Tibial nerve (tissue), 4 donors: ENCODE data around the gene VWA8. TPM values are rescaled to one million over a fixed set of nuclear protein-coding genes. Genes with fewer than 3 reads are reported as not detected.
"Not testable (repeated sequence)": the region's sequence is repeated elsewhere in the genome, so short reads cannot be mapped to it uniquely, and the experiment has no call there.

ENCODE experiments used
- DNase-seq, 2 donors: peaks; one replicate each; pipeline ENCODE4 v3.0.0-alpha.2; 2019; ENCODE audit warnings: low spot score in 2 of 2
- H3K27ac ChIP-seq, 4 donors: fragments of 200-600 bp; sonication (generic) in 3 of 4; one replicate each; pipeline ENCODE4 v1.5.1; 2017 to 2019; ENCODE audit warnings: mild to moderate bottlenecking in 1 of 4
- H3K27me3 ChIP-seq, 2 donors: fragments of 200-600 bp; sonication (generic) in 1 of 2; one replicate each; pipeline versions ENCODE4 v1.5.1 to v1.6.0; 2017 to 2019
- H3K36me3 ChIP-seq, 3 donors: fragments of 200-600 bp; sonication (generic); one replicate each; pipeline ENCODE4 v1.5.1; 2018 to 2019
- H3K4me1 ChIP-seq, 4 donors: fragments of 200-600 bp; sonication (generic) in 3 of 4; one replicate each; pipeline ENCODE4 v1.5.1; 2017 to 2019
- H3K4me3 ChIP-seq, 4 donors: fragments of 200-600 bp; sonication (generic) in 3 of 4; one replicate each; pipeline ENCODE4 v1.5.1; 2017 to 2019; ENCODE audit warnings: mild to moderate bottlenecking in 1 of 4, moderate library complexity in 1 of 4
- H3K9me3 ChIP-seq, 4 donors: fragments of 200-600 bp; sonication (generic) in 3 of 4; one replicate each; pipeline ENCODE4 v1.5.1; 2017 to 2019
- EP300 ChIP-seq, 2 donors: sonication (generic); formaldehyde crosslinking; IDR thresholded peaks; one replicate each; pipeline ENCODE4 v1.6.1; 2017; ENCODE audit warnings: antibody characterized with exemption in 2 of 2, mild to moderate bottlenecking in 1 of 2
- POLR2A ChIP-seq, 2 donors: fragments of 450-650 bp; IDR thresholded peaks; one replicate each; pipeline ENCODE4 v1.6.1; 2017; ENCODE audit warnings: antibody characterized with exemption in 2 of 2, mild to moderate bottlenecking in 2 of 2, moderate library complexity in 2 of 2
- WGBS, 2 donors: methylation state at CpG; one replicate each; pipeline ENCODE4 v1.1.5; 2018; 5-methylcytosine and 5-hydroxymethylcytosine counted together
- total RNA-seq, 4 donors: library from RNA; depleted of rRNA; stranded (reverse); fragments of >200 nt; gene quantifications; one replicate each; pipeline ENCODE4 v1.1.0, GENCODE V29; 2016
- TF ChIP-seq, protein P1 (sequence below), 5 experiments: fragments of 200-600 bp in 3 of 5; fragments of 450-650 bp in 2 of 5; sonication (generic) in 3 of 5; IDR thresholded peaks; one replicate each; pipeline ENCODE4 v1.5.1; 2016 to 2019; ENCODE audit warnings: antibody characterized with exemption in 5 of 5, mild to moderate bottlenecking in 3 of 5, moderate library complexity in 2 of 5

VWA8 gene
- total RNA-seq, 4 donors from 2014 or later = 20.8 to 36.9 (median 22.4) TPM

DNA sequence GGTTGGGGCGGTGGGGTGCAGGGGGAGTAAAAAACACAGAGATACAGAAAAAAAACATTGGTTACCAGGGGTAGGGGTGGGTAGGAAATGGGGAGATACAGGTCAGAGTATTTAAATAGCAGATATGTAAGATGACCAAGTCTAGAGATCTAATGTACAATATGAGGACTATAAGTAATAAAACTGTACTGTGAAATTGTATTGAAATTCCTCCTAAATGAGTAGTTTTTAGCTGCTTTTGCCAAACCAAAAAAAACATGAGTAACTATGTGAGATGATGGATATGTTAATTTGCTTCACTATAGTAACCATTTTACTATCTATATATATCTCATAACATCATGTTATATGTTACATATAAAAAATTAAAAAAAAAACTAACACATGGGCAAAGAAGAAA, 29.6 kb downstream of the VWA8 start:
- no peak for DNase-seq
- Histone ChIP-seq H3K4me3 (no peak overlapping the region), H3K4me1 (peaks cover 0 to 12% (median 0%) of the 10 kb centered on the region in 4 donors), H3K27ac (no peak overlapping the region), H3K9me3 (peaks cover 0 to 14% (median 0%) of the 10 kb centered on the region in 4 donors), H3K36me3 (peaks cover 0 to 7% (median 0%) of the 10 kb centered on the region in 3 donors), H3K27me3 (no peaks in the 10 kb centered on the region)
- TF ChIP-seq POLR2A (IDR thresholded peaks at IDR 0.05) (no peak), EP300 (IDR thresholded peaks at IDR 0.05) (no peak)
- TF ChIP-seq, protein P1, sequence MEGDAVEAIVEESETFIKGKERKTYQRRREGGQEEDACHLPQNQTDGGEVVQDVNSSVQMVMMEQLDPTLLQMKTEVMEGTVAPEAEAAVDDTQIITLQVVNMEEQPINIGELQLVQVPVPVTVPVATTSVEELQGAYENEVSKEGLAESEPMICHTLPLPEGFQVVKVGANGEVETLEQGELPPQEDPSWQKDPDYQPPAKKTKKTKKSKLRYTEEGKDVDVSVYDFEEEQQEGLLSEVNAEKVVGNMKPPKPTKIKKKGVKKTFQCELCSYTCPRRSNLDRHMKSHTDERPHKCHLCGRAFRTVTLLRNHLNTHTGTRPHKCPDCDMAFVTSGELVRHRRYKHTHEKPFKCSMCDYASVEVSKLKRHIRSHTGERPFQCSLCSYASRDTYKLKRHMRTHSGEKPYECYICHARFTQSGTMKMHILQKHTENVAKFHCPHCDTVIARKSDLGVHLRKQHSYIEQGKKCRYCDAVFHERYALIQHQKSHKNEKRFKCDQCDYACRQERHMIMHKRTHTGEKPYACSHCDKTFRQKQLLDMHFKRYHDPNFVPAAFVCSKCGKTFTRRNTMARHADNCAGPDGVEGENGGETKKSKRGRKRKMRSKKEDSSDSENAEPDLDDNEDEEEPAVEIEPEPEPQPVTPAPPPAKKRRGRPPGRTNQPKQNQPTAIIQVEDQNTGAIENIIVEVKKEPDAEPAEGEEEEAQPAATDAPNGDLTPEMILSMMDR (IDR thresholded peaks at IDR 0.05) = no peak
- 90 to 100% methylated on average over 1 of the region's 1 CpG for WGBS, 2 donors

DNA sequence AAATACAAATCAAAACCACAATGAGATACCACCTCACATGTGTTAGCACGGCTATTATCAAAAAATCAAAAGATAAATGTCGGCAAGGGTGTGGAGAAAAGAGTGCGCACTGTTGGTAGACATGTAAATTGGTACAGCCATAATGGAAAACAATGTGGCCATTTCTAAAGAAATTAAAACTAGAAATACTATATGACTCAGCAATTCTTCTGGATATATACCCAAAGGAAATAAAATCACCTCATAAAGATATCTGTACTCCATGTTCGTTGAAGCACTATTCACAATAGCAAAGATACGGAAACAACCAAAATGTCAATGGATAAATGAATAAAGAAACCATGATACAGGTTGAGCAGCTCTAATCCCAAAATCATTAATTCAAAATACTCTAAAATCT, 30.8 kb downstream of the VWA8 start:
- no peak for DNase-seq
- H3K4me1 ChIP-seq = peaks cover 0 to 12% (median 0%) of the 10 kb centered on the region in 4 donors
- TF ChIP-seq, protein P1 (IDR thresholded peaks at IDR 0.05) = no peak
- no peak for TF ChIP-seq POLR2A (IDR thresholded peaks at IDR 0.05)
- no peak for TF ChIP-seq EP300 (IDR thresholded peaks at IDR 0.05)
- H3K27ac ChIP-seq = no peak overlapping the region
- H3K4me3 ChIP-seq = no peak overlapping the region
- H3K27me3 ChIP-seq = no peaks in the 10 kb centered on the region
- H3K36me3 ChIP-seq = peaks cover 0 to 18% (median 0%) of the 10 kb centered on the region in 3 donors
- peaks cover 0 to 26% (median 2%) of the 10 kb centered on the region in 4 donors for H3K9me3 ChIP-seq
- 96 to 98% methylated on average over 5 of the region's 5 CpGs for WGBS, 2 donors

DNA sequence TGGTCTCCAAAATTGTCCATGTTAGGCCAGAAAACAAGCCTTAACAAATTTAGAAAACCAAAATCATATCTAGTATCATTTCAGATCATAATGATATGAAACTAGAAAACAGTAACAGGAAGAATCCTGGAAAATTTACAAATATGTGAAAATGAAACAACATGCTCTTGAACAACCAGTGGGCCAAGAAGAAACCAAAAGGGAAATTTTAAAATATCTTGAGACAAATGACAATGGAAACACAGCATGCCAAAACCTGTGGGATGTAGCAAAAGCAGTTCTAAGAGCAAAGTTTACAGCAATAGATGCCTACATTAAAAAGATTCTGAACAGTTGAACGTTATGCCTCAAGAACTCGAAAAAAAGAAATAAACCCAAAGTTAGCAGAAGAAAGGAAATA, 32.6 kb downstream of the VWA8 start:
- TF ChIP-seq EP300 (IDR thresholded peaks at IDR 0.05) (no peak), POLR2A (IDR thresholded peaks at IDR 0.05) (no peak)
- TF ChIP-seq, protein P1 (IDR thresholded peaks at IDR 0.05) = no peak
- 27 to 53% methylated on average over 2 of the region's 2 CpGs for WGBS, 2 donors
- Histone ChIP-seq H3K27ac (peak overlapping the region in 1 of 4 donors; percentile 15), H3K4me3 (no peak overlapping the region), H3K9me3 (peaks cover 0 to 40% (median 5%) of the 10 kb centered on the region in 4 donors), H3K36me3 (peaks cover 0 to 28% (median 0%) of the 10 kb centered on the region in 3 donors), H3K27me3 (no peaks in the 10 kb centered on the region), H3K4me1 (peaks cover 0 to 12% (median 0%) of the 10 kb centered on the region in 4 donors)
- DNase-seq = no peak

DNA sequence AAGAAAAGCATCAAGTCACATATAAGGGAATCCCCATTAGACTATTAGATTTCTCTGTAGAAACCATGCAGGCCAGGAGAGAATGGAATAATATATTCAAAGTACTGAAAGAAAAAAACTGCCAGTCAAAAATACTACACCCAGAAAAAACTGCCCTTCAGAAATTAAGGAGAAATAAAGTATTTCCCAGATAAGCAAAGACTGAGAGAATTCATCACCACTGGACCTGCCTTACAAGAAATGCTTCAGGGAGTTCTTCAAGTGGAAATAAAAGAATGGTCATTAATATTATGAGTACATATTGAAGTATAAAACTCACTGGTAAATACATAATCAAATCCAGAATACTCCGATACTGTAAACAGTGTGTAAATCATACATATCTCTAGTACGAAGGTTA, 35.9 kb downstream of the VWA8 start:
- Histone ChIP-seq H3K9me3 (peaks cover 0 to 56% (median 5%) of the 10 kb centered on the region in 4 donors), H3K27me3 (no peaks in the 10 kb centered on the region), H3K4me3 (no peak overlapping the region), H3K36me3 (peaks cover 0 to 30% (median 0%) of the 10 kb centered on the region in 3 donors), H3K27ac (no peak overlapping the region), H3K4me1 (peaks cover 0 to 12% (median 0%) of the 10 kb centered on the region in 4 donors)
- DNase-seq = no peak
- TF ChIP-seq, protein P1 (IDR thresholded peaks at IDR 0.05) = no peak
- TF ChIP-seq EP300 (IDR thresholded peaks at IDR 0.05) (no peak), POLR2A (IDR thresholded peaks at IDR 0.05) (no peak)
- WGBS, 2 donors = 96 to 97% methylated on average over 2 of the region's 2 CpGs

DNA sequence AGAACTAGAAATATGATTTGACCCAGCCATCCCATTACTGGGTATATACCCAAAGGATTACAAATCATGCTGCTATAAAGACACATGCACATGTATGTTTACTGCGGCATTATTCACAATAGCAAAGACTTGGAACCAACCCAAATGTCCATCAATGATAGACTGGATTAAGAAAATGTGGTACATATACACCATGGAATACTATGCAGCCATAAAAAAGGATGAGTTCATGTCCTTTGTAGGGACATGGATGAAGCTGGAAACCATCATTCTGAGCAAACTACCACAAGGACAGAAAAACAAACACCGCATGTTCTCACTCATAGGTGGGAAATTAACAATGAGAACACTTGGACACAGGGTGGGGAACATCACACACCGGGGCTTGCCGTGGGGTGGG, 38.0 kb downstream of the VWA8 start:
- not testable (repeated sequence) for H3K27me3 ChIP-seq, DNase-seq, H3K4me3 ChIP-seq, H3K27ac ChIP-seq
- Histone ChIP-seq H3K4me1 (peaks cover 0 to 10% (median 0%) of the 10 kb centered on the region in 4 donors), H3K9me3 (peaks cover 0 to 56% (median 5%) of the 10 kb centered on the region in 4 donors), H3K36me3 (peaks cover 0 to 30% (median 0%) of the 10 kb centered on the region in 3 donors)
- 93 to 97% methylated on average over 4 of the region's 4 CpGs for WGBS, 2 donors
